Brain microvascular endothelial cell (primary cell): ENCODE results near the gene EDN3.

Experiments used
- DNase-seq: peaks from one replicate; pipeline ENCODE4 v3.0.0-alpha.2; 2020
- H3K27ac ChIP-seq: fragments of 250-450 bp; sonication (Bioruptor Pico); 2 replicates; pipeline ENCODE4 v1.5.1; 2020; ENCODE audit warnings: mild to moderate bottlenecking, moderate library complexity
- H3K27me3 ChIP-seq: fragments of 250-450 bp; sonication (Bioruptor Pico); replicated peaks from 2 replicates; pipeline ENCODE4 v1.5.1; 2020; ENCODE audit warnings: mild to moderate bottlenecking
- H3K36me3 ChIP-seq: fragments of 250-450 bp; sonication (Bioruptor Pico); replicated peaks from 2 replicates; pipeline ENCODE4 v1.5.1; 2020; ENCODE audit warnings: mild to moderate bottlenecking
- H3K4me3 ChIP-seq: 2 replicates; pipeline ENCODE4 v1.5.1; 2011; ENCODE audit warnings: low read depth, mild to moderate bottlenecking, control low read depth, low read length, moderate library complexity
- CTCF ChIP-seq: IDR thresholded peaks from 2 replicates; pipeline ENCODE4 v1.5.1; 2011; ENCODE audit warnings: low read depth, mild to moderate bottlenecking, moderate library complexity, low read length, control low read depth, inconsistent platforms; ENCODE audit errors: missing control alignments
- in situ Hi-C: cut with HindIII; loops from 2 replicates; pipeline ENCODE4 v1.10.0; 2017; ENCODE audit warnings: low sequenced_read_pairs, low pct_ligation_motif_present

Gene EDN3

GRCh38 chr20:59276938-59277337 is 23.5 kb upstream of the EDN3 start:
- Histone ChIP-seq H3K27me3 (no peaks in the 10 kb centered on the region), H3K27ac (no peak overlapping the region), H3K4me3 (no peak overlapping the region), H3K36me3 (no peaks in the 10 kb centered on the region)
- in situ Hi-C loops: no loop called here
- no peak for TF ChIP-seq CTCF
- no peak for DNase-seq

- TF ChIP-seq CTCF: no peak
Observed at GRCh38 chr20:59284470-59284869, 15.9 kb upstream of the EDN3 start.

GRCh38 chr20:59289994-59290393 is 10.4 kb upstream of the EDN3 start:
- no peaks in the 10 kb centered on the region for H3K36me3 ChIP-seq
- H3K27ac ChIP-seq: no peak overlapping the region
- no peak overlapping the region for H3K4me3 ChIP-seq
- DNase-seq: no peak
- TF ChIP-seq CTCF: no peak
- H3K27me3 ChIP-seq: no peaks in the 10 kb centered on the region
- in situ Hi-C loops: no loop called here

More at GRCh38 chr20:59284470-59284869, 15.9 kb upstream of the EDN3 start:
- Histone ChIP-seq H3K27ac (no peak overlapping the region), H3K36me3 (no peaks in the 10 kb centered on the region), H3K27me3 (no peaks in the 10 kb centered on the region), H3K4me3 (no peak overlapping the region)
- DNase-seq: no peak
- in situ Hi-C loops: no loop called here

GRCh38 chr20:59291740-59292383 is 8.5 kb upstream of the EDN3 start:
- no peak for DNase-seq
- Histone ChIP-seq H3K27ac (no peak overlapping the region), H3K27me3 (no peaks in the 10 kb centered on the region), H3K36me3 (no peaks in the 10 kb centered on the region), H3K4me3 (no peak overlapping the region)
- TF ChIP-seq CTCF: no peak
- in situ Hi-C loops: no loop called here

- Histone ChIP-seq H3K27ac (no peak overlapping the region), H3K4me3 (no peak overlapping the region), H3K27me3 (peaks cover 2% of the 10 kb centered on the region), H3K36me3 (no peaks in the 10 kb centered on the region)
- in situ Hi-C loops: no loop called here
- no peak for TF ChIP-seq CTCF
- DNase-seq: no peak
Observed at GRCh38 chr20:59295531-59295930, 4.9 kb upstream of the EDN3 start.

GRCh38 chr20:59297686-59298085 is 2.7 kb upstream of the EDN3 start:
- H3K36me3 ChIP-seq: no peaks in the 10 kb centered on the region
- in situ Hi-C loops: no loop called here
- no peak for TF ChIP-seq CTCF
- no peak for DNase-seq
- H3K27me3 ChIP-seq: peaks cover 2% of the 10 kb centered on the region
- H3K27ac ChIP-seq: no peak overlapping the region
- H3K4me3 ChIP-seq: no peak overlapping the region
